Measurements from ENCODE around the gene MAD1L1.

The MAD1L1 gene

DNA sequence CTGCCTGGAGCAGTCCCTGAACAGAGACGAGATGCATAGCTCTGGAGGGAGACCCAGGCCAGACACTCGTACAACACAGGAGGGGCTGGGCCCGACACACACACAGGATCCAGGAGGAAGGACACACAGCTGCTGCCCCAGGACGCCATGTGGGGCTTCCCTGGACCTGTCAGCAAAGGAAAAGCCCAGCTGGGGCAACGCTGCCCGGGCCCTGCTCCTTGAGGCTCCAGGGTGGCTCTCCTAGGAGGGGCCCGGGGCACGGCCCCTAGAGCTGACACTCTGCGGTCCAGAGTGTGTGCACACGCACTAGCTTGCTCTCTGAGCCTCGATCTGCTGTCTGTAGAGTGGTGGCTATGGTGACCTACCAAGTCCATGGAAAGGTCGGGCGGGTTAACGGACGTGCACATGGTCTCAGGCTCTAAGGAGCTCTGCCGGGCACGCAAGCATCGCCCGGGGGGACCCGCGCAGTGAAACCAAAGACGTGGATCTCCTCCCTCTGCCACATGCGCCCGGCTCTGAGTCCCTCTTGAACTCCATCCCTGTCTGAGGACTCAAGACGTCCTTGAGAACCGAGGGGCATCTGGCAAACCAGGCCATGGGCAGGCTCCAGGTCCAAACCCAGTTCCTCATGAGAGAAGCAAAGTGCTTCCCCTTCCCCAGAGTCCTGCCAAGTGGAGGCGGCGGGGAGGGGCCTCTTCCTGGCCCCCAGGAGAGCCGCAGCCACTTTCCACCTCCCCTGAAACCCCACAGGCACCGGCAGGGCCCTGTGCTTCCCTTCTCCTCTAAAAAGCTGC lies 283.7 kb downstream of the MAD1L1 start:
- no peaks in the 10 kb centered on the region for H3K36me3 Mint-ChIP-seq (ENCODE audit: low read depth)
- H3K9me3 Mint-ChIP-seq = no peaks in the 10 kb centered on the region
- H3K27ac Mint-ChIP-seq = no peak overlapping the region
- peaks cover 4% of the 10 kb centered on the region for H3K27me3 Mint-ChIP-seq (ENCODE audit: low read depth, poor library complexity)
- no peak overlapping the region for H3K4me3 Mint-ChIP-seq
- no peak for TF ChIP-seq CTCF (IDR thresholded peaks at IDR 0.05)
- no peak for DNase-seq
- H3K4me1 Mint-ChIP-seq = peaks cover 4% of the 10 kb centered on the region

DNA sequence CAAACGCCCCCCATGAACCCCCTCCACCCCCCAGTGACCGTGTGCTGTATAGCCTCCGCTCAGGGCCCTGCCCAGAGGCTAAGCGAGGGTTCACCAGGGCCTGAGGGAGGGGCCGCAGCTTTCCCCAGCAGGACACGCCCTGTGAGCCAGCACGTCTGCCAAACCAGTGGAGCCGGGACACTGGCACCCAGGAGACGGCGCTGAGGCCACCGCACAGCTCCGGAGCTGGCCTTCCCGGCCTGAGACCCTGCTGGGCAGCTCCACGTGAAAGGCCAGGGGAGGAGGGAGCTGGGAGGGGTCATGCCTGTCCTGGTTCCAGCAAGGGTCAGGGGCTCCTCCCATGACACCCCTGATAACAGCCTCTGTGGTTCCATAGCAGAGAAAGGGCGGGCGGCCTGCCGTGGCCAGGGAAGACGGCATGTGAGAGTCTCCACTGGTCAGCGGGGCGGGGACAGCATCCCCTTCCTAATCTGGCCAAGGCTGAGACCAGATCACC lies 284.4 kb downstream of the MAD1L1 start:
- Mint-ChIP-seq H3K27me3 (ENCODE audit: low read depth, poor library complexity) (peaks cover 4% of the 10 kb centered on the region), H3K27ac (no peak overlapping the region), H3K36me3 (ENCODE audit: low read depth) (no peaks in the 10 kb centered on the region), H3K4me1 (peaks cover 10% of the 10 kb centered on the region), H3K4me3 (no peak overlapping the region), H3K9me3 (no peaks in the 10 kb centered on the region)
- no peak for TF ChIP-seq CTCF (IDR thresholded peaks at IDR 0.05)
- no peak for DNase-seq

DNA sequence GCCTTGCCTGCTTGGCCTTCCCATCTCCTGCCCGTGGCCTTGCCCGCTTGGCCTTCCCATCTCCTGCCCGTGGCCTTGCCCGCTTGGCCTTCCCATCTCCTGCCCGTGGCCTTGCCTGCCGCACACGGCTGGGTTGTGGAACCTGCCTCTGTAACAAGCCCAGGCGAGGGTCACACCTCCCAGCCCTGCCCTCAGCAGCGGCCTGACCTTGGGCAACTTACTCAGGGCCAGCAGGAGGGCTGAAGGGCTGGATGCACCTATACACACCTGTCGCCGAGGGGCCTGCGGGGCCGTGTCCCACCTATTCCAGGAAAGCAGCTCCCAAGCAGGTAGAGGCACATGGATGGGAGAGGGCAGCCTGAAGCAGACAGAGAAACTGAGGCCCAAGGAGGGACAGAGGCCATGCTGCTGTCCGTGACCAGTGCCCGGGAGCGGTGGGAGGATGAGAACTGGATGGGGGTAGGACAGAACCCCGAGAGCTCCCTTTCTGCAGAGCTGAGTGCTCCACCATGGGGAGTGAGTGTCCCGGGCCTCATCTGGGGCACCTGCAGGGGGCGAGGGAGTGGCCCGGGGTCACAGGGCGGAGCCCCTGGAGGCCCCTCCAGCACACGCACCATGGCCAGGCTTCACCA lies 285.0 kb downstream of the MAD1L1 start:
- Mint-ChIP-seq H3K36me3 (ENCODE audit: low read depth) (no peaks in the 10 kb centered on the region), H3K27ac (no peak overlapping the region), H3K9me3 (no peaks in the 10 kb centered on the region), H3K27me3 (ENCODE audit: low read depth, poor library complexity) (peaks cover 4% of the 10 kb centered on the region), H3K4me1 (peaks cover 17% of the 10 kb centered on the region), H3K4me3 (no peak overlapping the region)
- no peak for TF ChIP-seq CTCF (IDR thresholded peaks at IDR 0.05)
- no peak for DNase-seq

DNA sequence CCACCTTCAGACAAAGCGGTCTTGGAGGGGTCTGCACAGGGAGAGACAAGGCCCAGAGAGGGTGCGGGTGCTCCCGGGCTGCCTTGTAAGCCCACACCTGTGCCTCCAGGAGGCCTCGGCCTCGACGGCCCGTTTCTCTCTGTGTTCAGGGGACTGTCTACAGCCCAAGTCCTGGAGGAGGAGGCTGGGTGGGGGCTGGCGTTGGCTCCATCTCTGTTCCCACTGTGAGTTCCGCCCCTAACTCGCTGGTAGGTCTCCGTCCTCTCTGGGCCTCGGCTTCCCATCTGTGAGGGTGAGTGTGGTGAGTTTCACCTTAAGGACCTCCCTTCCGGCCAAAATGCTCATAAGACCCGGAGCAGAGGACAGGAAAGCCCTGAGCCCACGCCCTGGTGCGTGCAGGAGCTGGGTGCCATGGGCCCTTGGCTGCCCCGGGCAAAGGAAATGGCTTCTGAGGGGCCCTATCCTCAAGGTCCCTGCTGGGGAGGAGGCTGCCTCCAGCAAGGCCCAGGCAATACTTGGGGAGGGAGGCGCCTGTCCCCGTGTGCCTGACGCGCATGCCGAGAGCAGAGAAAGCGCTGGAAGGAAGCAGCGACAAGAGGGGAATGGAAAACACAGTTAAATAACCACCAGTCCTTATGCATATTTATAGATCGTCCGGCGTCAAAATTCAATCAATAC lies 285.8 kb downstream of the MAD1L1 start:
- peaks cover 24% of the 10 kb centered on the region for H3K4me1 Mint-ChIP-seq
- H3K36me3 Mint-ChIP-seq (ENCODE audit: low read depth) = no peaks in the 10 kb centered on the region
- no peak for DNase-seq
- no peaks in the 10 kb centered on the region for H3K9me3 Mint-ChIP-seq
- no peak overlapping the region for H3K27ac Mint-ChIP-seq
- H3K27me3 Mint-ChIP-seq (ENCODE audit: low read depth, poor library complexity) = peaks cover 4% of the 10 kb centered on the region
- TF ChIP-seq CTCF (IDR thresholded peaks at IDR 0.05) = no peak
- H3K4me3 Mint-ChIP-seq = no peak overlapping the region

DNA sequence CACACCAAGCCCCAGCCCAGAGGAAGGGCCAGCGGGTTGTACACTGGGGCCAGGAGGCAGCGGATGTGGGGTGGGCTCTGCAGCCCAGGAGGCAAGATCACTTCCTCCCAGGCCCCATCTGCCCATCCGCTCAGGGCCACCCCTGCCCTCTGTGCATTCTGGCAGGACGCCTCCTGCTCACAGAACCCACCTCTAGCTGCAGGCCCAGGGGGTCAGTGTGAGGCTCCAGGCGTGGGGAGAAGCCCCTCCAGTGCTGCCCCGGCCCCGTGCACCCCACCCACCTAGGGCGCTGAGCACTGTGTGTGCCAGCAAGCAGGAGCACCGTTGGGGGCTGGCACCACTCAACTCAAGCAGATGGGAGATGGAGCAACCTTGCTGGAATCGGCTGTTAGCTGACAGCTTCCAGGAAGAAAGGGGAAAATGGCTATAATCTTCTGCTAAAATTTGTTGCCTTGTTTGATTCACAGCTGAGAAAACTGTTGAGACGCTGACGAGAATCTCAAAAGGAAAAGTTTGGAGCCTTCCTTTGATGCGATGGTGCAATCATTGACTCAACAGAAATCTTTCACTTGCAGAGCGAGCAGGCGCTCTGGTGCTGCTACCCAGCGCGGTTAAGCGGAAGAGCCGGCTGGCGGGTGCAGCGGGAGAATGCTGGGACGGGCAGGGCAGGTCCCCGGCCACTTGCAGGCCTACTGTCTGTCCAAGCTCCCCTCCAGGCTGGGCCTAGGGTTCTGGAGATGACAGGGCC lies 286.5 kb downstream of the MAD1L1 start:
- H3K27ac Mint-ChIP-seq = no peak overlapping the region
- H3K36me3 Mint-ChIP-seq (ENCODE audit: low read depth) = no peaks in the 10 kb centered on the region
- DNase-seq = no peak
- H3K4me1 Mint-ChIP-seq = peaks cover 26% of the 10 kb centered on the region
- peaks cover 4% of the 10 kb centered on the region for H3K27me3 Mint-ChIP-seq (ENCODE audit: low read depth, poor library complexity)
- no peak for TF ChIP-seq CTCF (IDR thresholded peaks at IDR 0.05)
- H3K4me3 Mint-ChIP-seq = no peak overlapping the region
- H3K9me3 Mint-ChIP-seq = no peaks in the 10 kb centered on the region

Data from nephron progenitor cell (in vitro differentiated cells).